GM19463 (cell line): Measurements from ENCODE around the gene ATCAY.
"Not testable (repeated sequence)": the region's sequence is repeated elsewhere in the genome, so short reads cannot be mapped to it uniquely, and the experiment has no call there.

ENCODE experiments used
- ATAC-seq: cut with Tn5 transposase; IDR thresholded peaks from one replicate; pipeline ENCODE4 v1.9.1; 2021; ENCODE audit warnings: mild to moderate bottlenecking, moderate library complexity; ENCODE audit not compliant: unreplicated experiment

ATCAY gene

DNA sequence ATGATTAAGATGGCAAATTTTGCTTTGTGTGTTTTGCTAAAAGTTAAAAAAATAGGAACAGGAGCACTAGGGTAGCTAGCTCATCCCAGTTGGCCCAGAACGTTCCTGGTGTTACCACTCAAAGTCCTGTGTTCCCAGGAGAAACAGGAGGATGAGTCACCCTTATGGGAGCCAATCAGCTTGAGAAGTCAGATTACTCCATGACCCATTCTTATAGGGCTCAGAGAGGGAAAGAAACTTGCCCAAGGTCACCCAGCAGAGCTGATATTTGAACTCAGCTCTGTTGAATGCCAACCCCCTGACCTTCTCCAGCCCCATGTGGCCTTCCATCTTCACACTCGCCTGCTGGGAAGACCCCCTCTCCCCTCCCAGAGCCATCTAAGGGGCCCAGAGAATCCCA lies 65.4 kb downstream of the ATCAY start:
- ATAC-seq: no peak

DNA sequence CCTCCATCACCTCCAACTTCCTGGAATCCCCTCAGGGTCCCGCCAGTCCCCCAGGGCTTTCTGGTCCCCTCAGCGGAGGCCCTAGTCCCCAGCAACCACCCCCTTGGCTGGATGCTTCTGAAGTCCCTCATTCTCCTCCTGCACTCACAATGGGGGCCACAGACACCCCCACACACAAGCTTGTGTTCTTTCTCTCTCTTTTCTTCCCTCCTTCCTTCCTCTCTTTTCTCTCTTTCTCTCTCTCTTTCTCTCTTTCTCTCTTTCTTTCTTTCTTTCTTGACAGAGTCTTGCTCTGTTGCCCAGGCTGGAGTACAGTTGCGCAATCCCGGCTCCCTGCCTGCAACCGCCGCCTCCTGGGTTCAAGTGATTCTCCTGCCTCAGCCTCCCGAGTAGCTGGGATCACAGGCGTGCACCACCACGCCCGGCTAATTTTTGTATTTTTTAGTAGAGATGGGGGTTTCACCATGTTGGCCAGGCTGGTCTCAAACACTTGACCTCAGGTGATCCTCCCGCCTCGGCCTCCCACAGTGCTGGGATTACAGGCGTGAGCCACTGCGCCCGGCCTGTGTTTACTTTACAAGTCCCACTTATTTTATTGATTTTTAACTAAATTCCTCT lies 66.9 kb downstream of the ATCAY start:
- not testable (repeated sequence) for ATAC-seq

DNA sequence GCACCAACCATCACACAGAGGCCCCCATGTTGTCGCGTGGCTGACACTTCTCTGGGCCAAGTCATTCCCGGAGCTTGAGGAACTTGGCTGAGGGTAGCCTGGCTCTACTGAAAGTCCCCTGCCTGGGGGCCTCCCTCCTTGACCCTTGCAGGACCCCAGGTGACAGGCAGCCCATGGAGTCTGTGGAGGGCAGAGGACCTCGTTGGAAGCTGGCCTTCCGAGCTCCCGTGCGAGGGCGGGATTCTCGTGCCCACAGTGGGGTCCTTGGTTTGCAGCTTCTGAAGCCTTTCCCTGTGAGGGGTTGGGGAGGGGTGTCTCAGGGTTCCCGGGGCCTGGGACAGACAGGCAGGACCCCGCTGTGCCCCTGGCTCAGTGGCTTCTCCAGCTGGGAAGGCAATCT lies 68.8 kb downstream of the ATCAY start:
- ATAC-seq: no peak

GRCh38 chr19:3949997-3950859 lies 69.7 kb downstream of the ATCAY start:
- no peak for ATAC-seq

GRCh38 chr19:3950871-3951861 lies 70.7 kb downstream of the ATCAY start:
- ATAC-seq: no peak

- not testable (repeated sequence) for ATAC-seq
These were observed 72.3 kb downstream of the ATCAY start for GRCh38 chr19:3952755-3953276.

DNA sequence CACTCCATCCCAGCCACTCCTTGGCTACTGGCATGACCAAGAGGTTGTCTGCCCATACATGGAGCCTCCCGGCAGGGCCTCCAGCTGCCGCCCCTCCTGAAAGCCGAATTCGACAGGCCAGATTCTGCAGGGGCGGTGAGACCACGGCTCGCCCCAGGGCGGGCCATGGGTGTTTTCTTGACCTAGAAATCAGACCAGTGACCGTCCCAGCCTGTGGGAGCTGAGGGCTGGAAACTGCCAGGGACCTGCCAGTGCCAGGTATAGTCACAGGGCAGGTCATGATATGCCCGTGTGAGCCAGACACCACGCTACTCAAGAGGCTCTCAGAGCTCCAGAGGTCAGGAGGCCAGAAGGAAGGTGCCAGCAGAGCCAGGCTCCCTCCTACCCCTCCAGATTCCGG lies 73.6 kb downstream of the ATCAY start:
- ATAC-seq: no peak

DNA sequence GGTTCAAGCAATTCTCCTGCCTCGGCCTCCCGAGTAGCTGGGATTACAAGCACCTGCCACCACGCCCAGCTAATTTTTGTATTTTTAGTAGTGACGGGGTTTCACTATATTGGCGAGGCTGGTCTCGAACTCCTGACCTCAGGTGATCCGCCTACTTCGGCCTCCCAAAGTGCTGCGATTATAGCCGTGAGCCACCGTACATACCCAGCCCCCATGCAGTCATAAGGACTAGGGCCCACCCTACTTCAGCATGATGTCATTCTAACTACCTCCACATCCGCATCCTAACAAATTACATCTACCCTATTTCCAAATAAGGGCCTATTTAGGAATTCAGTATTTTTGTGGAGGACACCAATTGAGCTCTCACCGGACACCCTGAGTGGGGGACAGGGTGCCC lies 74.8 kb downstream of the ATCAY start:
- ATAC-seq: not testable (repeated sequence)

DNA sequence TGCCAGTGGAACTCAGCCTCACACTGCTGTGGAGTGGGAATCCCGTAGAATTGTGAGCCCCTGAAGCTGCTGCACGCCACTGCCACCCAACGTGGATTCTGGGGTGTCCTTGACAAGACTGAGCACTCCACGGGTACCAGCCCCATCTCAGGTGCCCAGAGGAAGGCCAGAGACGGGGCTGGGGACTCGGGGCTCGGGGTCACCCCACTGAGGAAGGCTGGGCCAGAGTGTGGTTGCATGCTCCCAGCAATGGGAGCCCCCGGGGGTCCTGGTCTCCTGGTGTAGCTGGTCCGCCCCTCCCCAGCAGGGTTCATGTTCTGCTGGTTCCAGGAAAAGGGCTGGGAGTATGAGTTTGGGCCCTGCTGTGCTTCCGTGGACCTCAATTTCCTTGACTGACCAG lies 75.2 kb downstream of the ATCAY start:
- ATAC-seq: no peak

GRCh38 chr19:3958836-3959765 lies 78.6 kb downstream of the ATCAY start:
- no peak for ATAC-seq

- ATAC-seq: no peak
These were observed 79.3 kb downstream of the ATCAY start for GRCh38 chr19:3959766-3960131.

DNA sequence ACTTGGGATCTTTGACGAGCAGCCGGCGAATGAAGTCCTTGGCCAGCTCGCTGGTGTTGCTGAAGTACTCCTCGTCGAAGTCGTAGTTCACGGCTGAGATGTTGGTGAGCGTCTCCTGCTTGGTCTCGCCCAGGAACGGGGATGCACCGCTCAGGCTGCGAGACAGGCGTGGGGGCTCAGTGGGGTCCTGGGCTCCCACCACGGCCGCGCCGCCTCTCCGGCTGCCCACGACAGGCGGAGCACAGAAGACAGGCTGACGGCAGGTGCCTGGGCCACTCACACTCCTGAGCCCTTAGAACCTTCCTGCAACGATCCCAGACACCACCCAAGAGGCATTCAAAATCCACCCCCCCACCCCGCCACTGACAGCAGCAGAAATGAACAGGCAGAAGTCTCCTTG lies 80.5 kb downstream of the ATCAY start:
- ATAC-seq: no peak

DNA sequence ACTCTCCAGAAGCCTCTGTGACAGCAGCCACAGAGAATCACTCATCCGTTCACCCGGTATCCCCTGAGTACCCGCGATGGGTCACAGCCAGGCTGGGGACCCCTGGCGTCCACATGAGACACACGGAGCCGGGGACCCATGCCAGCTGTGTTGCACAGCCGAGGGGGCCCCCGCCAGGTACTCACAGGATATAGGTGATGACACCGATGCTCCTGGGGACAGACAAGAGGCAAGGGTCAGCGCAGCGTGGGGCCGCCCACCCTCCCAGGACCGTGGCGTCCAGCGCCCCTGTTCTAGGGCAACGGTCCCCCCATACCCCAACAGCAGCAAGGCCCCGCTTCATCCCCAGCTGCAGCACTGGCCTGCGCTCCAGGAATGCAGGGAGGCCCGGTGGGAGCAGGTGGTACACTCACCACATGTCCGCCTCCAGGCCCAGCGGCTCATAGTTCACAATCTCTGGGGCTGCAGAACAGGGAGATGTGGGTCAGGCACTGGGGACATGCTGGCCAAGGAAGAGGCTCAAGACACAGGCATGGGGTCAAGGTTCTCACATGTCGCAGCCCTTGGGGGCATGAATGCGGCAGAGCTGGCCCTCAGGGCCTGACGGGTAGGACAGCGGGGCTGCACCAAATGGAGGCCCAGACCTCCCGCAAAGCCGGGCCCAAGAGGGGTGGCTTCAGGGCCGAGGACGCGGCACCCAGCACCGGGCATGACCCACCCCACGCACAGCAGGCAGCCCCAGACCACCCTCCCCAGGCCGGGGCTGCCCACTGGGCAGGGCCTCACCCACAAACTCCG lies 83.2 kb downstream of the ATCAY start:
- ATAC-seq: no peak

DNA sequence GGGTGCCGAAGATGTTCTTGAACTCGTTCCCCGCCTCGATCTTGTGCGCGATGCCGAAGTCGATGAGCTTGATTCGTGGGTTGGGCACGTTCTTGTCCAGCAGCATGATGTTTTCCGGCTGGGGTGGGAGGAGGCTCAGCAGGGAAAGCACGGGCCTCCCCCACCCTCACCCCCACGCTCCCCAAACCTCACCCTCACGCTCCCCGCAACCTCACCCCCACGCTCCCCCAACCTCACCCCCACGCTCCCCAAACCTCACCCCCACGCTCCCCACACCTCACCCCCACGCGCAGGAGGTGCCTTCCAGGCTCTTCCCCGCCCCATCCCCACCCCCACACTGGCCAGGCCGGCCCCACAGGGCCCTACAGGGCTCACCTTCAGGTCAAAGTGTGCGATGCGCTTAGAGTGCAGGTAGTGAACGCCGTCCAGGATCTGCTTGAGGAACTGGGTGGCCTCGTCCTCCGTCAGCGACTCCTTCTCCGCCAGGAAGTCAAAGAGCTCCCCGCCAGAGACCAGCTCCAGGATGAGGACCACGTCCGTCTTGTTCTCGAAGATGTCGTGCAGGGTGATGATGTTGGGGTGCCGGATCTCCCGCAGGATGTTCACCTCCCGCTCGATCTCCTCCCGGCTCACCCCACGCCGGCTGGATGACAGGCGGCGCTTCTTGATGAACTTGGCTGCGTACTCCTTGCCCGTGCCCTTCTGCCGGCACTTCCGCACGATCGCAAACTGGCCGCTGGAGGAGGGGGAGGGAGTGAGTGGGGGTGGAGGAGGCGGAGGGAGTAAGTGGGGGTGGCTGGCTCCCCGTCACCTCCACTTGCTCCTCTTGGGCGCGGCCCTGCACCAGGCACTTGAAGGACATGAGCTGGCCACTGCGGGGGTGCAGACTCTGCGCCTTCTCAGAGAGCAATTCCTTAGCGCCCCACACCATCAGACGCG lies 84.0 kb downstream of the ATCAY start:
- ATAC-seq: no peak

DNA sequence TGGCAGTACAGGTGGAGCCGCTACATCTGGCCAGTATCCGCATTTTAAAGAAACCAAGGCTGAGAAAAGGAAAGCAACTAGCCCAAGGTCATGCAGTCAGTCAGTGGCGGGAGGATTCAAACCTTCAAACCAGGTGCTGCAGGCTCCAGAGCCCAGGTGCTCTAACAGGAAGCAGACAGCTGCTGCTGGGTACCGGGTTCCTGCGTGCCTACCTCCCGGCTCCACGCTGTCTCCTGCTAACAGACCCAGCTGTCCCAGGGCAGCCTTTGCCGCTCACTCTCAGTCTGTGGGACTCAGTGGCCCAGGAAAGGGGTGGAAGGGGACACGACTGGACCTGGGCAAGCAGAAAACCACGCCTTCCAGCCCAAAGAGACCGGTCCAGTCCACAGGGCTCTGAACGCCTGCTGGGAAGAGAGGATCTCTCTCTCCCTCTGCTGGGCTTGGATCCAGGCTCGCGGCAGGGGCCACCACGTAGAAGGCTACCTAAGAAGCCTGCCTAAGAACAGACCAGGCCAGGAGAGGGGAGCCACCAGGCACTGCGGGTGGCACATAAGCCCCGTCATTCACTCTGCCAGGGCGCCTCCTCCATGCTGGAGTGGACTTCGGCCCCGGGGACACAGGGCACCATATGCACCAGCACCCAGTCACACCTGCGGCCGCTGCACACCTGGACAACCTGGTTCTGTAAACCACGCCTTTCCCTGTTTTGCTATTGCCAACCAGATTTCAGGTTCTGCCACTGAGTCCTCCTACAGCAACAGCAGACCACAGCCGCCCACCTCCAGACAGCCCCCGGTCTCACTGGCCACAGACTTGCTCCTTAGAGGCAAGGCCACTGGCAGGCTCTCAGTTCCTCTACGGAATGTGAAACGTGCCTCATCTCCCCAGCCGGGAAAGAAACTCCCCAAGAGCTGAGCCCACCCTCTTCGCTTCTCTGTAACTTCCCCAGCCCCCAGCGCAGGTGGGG lies 85.8 kb downstream of the ATCAY start:
- no peak for ATAC-seq

- ATAC-seq: not testable (repeated sequence)
These were observed 87.5 kb downstream of the ATCAY start for GRCh38 chr19:3967983-3968382.
